Activated T-helper 17 cell treated with anti-CD3 and anti-CD28 coated beads, Interleukin-2, amount 50 U/mL, for 72 hours (primary cell): Measurements from ENCODE around the gene MPLKIP. TPM values are rescaled to one million over a fixed set of nuclear protein-coding genes. Genes with fewer than 3 reads are reported as not detected.
A peak's percentile ranks its signal among the peaks of the same experiment; 100 is the strongest.
"Not testable (repeated sequence)": the region's sequence is repeated elsewhere in the genome, so short reads cannot be mapped to it uniquely, and the experiment has no call there.

Experiments
- ATAC-seq: fragments of 150-1000 bp; cut with Tn5 transposase; replicated peaks from 2 replicates; pipeline ENCODE4 v1.10.0; 2021; ENCODE audit warnings: mild to moderate bottlenecking, moderate library complexity
- H3K27ac Mint-ChIP-seq: one replicate; pipeline ENCODE4 v1.8.0; 2022; ENCODE audit warnings: mixed read lengths
- H3K27me3 Mint-ChIP-seq: one replicate; pipeline ENCODE4 v1.8.0; 2022; ENCODE audit warnings: mixed read lengths
- H3K36me3 Mint-ChIP-seq: one replicate; pipeline ENCODE4 v1.8.0; 2022; ENCODE audit warnings: low read depth, mild to moderate bottlenecking, mixed read lengths
- H3K4me1 Mint-ChIP-seq: one replicate; pipeline ENCODE4 v1.8.0; 2022; ENCODE audit warnings: mixed read lengths
- H3K4me3 Mint-ChIP-seq: one replicate; pipeline ENCODE4 v1.8.0; 2022; ENCODE audit warnings: mild to moderate bottlenecking, mixed read lengths
- H3K9me3 Mint-ChIP-seq: one replicate; pipeline ENCODE4 v1.8.0; 2022; ENCODE audit warnings: mixed read lengths
- total RNA-seq, 2 donors: library from RNA; stranded (reverse); gene quantifications; one replicate each; pipeline ENCODE4 v1.2.3, GENCODE V29; 2022

The MPLKIP gene
- total RNA-seq = 10 to 100 TPM; 27.6 to 36.5 TPM

DNA sequence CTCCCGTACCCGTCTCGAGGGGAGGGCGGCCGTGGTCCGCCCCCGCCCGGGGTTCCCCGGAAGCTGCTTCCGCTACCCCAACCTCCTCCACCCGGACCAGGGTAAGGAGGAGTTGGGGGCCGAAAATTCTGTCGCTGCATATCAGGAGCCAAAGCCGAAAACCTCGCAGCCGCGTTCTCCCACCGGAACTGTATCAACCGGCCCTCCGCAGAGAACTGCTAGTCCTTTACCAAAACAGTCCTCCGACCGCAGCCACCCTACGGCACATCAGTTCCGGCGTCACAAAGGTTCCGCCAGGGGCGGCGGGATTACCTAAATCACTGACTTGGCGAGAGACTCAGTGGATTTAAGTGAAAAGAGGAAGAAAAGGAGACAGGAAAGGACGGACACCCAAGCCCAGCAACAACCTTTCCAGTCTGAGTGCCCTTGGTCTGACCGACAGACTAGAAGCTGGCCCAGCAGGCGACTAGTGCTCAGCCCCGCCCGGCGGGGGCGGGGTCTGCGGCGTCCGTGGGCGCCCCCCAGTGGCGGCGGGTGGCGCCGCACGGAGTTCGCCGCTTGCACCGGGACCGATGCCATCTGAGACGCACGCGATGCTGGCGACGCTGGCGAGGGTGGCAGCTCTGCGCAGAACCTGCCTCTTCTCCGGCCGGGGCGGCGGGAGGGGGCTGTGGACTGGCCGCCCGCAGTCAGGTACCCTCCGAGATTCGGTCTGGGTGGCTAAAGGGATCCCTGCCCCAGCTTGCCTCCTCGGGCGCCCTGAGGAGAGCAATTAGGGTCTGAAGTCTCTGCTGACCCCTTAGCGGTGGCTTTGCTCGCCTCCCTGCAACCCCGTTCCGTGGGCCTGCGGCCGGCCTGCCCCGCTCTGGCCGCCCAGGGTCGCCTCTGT, at the start of gene MPLKIP, which contains the start of gene SUGCT:
Gene MPLKIP, minus strand, starts transcription at position 195 of the 889 bp plus-strand sequence. Its CDS starts 55 bp downstream, at position 140.
Gene SUGCT, plus strand, starts transcription at position 578 of the 889 bp plus-strand sequence.
- peaks cover 20% of the 10 kb centered on the region for H3K36me3 Mint-ChIP-seq
- H3K9me3 Mint-ChIP-seq = no peaks in the 10 kb centered on the region
- H3K4me1 Mint-ChIP-seq = peaks cover 13% of the 10 kb centered on the region
- H3K27me3 Mint-ChIP-seq = no peaks in the 10 kb centered on the region
- peak within 1 kb of the TSS; percentile 92 for H3K27ac Mint-ChIP-seq
- H3K4me3 Mint-ChIP-seq = peak within 1 kb of the TSS; percentile 86
- peak; percentile 91 for ATAC-seq

- H3K4me3 Mint-ChIP-seq = no peak overlapping the region
- no peaks in the 10 kb centered on the region for H3K9me3 Mint-ChIP-seq
- no peaks in the 10 kb centered on the region for H3K4me1 Mint-ChIP-seq
Observed at GRCh38 chr7:40182452-40182851, 48.0 kb upstream of the MPLKIP start.

GRCh38 chr7:40177071-40177470, 42.6 kb upstream of the MPLKIP start:
- Mint-ChIP-seq H3K27ac (no peak overlapping the region), H3K36me3 (no peaks in the 10 kb centered on the region), H3K27me3 (no peaks in the 10 kb centered on the region), H3K4me3 (no peak overlapping the region), H3K9me3 (no peaks in the 10 kb centered on the region), H3K4me1 (no peaks in the 10 kb centered on the region)
- no peak for ATAC-seq

More at GRCh38 chr7:40182452-40182851, 48.0 kb upstream of the MPLKIP start:
- Mint-ChIP-seq H3K27ac (no peak overlapping the region), H3K27me3 (no peaks in the 10 kb centered on the region), H3K36me3 (no peaks in the 10 kb centered on the region)
- ATAC-seq = no peak

GRCh38 chr7:40175725-40176510, 41.5 kb upstream of the MPLKIP start:
- Mint-ChIP-seq H3K36me3 (no peaks in the 10 kb centered on the region), H3K27me3 (no peaks in the 10 kb centered on the region), H3K4me3 (no peak overlapping the region), H3K9me3 (no peaks in the 10 kb centered on the region), H3K4me1 (no peaks in the 10 kb centered on the region), H3K27ac (no peak overlapping the region)
- no peak for ATAC-seq

DNA sequence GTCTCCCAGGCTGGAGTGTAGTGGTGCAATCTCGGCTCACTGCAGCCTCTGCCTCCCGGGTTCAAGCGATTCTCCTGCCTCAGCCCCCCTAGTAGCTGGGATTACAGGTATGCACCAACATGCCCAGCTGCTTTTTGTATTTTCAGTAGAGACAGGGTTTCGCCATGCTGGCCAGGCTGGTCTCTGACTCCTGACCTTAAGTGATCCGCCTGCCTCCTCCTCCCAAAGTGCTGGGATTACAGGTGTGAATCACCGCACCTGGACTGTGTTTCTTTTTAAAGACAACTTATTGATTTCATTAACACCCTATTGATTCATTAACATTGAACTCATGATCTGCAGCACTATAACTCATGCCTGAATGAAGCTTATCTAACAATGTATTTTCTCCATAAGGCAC, 40.8 kb upstream of the MPLKIP start:
- H3K4me3 Mint-ChIP-seq, H3K27me3 Mint-ChIP-seq, H3K9me3 Mint-ChIP-seq, H3K27ac Mint-ChIP-seq, ATAC-seq, H3K4me1 Mint-ChIP-seq, H3K36me3 Mint-ChIP-seq: not testable (repeated sequence)

DNA sequence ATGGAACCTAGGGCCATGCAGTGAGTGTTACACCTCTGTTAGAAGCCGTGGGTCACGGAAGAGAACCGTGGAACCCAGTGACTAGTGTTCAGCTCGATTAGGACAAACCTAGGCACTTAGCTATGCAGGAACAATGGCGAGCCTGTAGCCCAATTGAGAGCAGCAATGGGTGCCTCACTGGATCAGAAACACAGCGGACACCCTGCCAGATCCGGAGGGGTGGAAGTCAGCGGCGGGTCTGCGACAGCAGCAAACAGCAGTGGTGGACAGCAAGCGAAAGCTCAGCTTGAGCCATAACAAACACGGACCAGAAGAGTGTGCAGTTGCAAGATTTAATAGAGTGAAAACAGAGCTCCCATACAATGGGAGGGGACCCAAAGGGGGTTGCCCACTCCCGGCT, 38.7 kb upstream of the MPLKIP start:
- not testable (repeated sequence) for H3K27ac Mint-ChIP-seq, H3K4me3 Mint-ChIP-seq, H3K36me3 Mint-ChIP-seq, H3K4me1 Mint-ChIP-seq, H3K9me3 Mint-ChIP-seq, H3K27me3 Mint-ChIP-seq, ATAC-seq

- H3K9me3 Mint-ChIP-seq, H3K4me1 Mint-ChIP-seq, H3K4me3 Mint-ChIP-seq, H3K27me3 Mint-ChIP-seq, ATAC-seq, H3K36me3 Mint-ChIP-seq, H3K27ac Mint-ChIP-seq: not testable (repeated sequence)
Observed at GRCh38 chr7:40168266-40168665, 33.8 kb upstream of the MPLKIP start.

GRCh38 chr7:40167291-40167690, 32.9 kb upstream of the MPLKIP start:
- H3K36me3 Mint-ChIP-seq = no peaks in the 10 kb centered on the region
- no peaks in the 10 kb centered on the region for H3K9me3 Mint-ChIP-seq
- H3K4me3 Mint-ChIP-seq = no peak overlapping the region
- no peaks in the 10 kb centered on the region for H3K27me3 Mint-ChIP-seq
- no peak for ATAC-seq
- no peak overlapping the region for H3K27ac Mint-ChIP-seq
- H3K4me1 Mint-ChIP-seq = no peaks in the 10 kb centered on the region

DNA sequence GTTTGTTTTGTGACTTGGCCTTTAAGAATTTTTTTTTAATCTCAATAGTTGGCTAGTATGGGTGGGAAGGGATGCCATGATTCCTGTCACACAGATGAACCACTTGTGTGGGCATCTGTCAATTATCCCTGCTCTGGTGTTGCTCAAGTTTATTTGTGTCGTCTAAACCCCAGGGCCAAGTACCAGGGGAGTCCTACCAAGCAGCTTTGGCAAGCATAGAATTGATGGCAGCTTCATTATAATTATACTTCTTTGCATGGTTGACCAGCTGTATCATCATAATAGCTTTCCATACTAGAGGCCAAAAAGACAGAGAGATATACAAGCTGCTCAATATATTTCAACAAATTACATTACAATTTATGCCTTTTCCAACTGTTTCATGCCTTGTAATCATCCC, 30.8 kb upstream of the MPLKIP start:
- H3K9me3 Mint-ChIP-seq = no peaks in the 10 kb centered on the region
- no peak overlapping the region for H3K4me3 Mint-ChIP-seq
- H3K36me3 Mint-ChIP-seq = no peaks in the 10 kb centered on the region
- no peak for ATAC-seq
- no peak overlapping the region for H3K27ac Mint-ChIP-seq
- no peaks in the 10 kb centered on the region for H3K27me3 Mint-ChIP-seq
- H3K4me1 Mint-ChIP-seq = no peaks in the 10 kb centered on the region

DNA sequence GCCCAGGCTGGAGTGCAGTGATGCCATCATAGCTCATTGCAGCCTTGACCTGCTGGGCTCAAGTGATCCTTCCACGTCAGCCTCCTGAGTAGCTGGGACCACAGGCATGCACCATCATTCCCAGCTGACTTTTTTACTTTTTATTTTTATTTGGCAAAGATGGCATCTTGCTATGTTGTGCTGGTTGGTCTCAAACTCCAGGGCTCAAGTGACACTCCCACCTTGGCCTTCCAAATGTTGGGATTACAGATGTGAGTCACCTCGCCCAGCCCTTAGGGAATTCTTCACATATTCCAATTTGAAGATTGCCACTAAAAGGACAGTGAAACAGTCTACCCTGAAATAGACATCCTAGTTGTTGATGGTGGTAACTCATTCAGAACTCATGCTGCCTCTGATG, 28.1 kb upstream of the MPLKIP start:
- Mint-ChIP-seq H3K36me3 (no peaks in the 10 kb centered on the region), H3K9me3 (no peaks in the 10 kb centered on the region), H3K4me1 (no peaks in the 10 kb centered on the region), H3K27ac (no peak overlapping the region), H3K4me3 (no peak overlapping the region), H3K27me3 (no peaks in the 10 kb centered on the region)
- ATAC-seq = no peak

GRCh38 chr7:40156988-40157387, 22.6 kb upstream of the MPLKIP start:
- Mint-ChIP-seq H3K4me3 (no peak overlapping the region), H3K27me3 (no peaks in the 10 kb centered on the region), H3K4me1 (no peaks in the 10 kb centered on the region), H3K9me3 (no peaks in the 10 kb centered on the region), H3K27ac (no peak overlapping the region), H3K36me3 (no peaks in the 10 kb centered on the region)
- ATAC-seq = no peak

DNA sequence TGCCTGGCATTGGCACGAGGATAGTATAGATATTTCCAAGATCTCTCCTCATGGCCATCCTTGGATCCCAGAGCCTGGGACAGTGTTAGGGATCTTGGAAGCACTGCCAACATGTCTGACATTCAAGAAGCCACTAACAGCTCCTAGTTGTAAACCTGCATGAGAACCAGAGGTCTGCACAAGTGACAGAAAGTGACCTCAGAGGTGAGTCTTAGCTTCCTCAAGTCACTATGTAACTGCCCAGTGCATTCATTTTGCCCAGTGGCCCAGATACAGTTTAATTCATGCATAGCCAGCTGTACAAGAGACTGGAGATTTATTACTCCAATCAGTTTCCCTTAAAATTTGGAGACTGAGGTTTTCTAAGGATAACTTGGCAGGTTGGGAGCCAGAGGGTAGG, 17.1 kb upstream of the MPLKIP start:
- Mint-ChIP-seq H3K4me1 (no peaks in the 10 kb centered on the region), H3K36me3 (no peaks in the 10 kb centered on the region), H3K9me3 (no peaks in the 10 kb centered on the region), H3K27me3 (peaks cover 12% of the 10 kb centered on the region), H3K27ac (no peak overlapping the region), H3K4me3 (no peak overlapping the region)
- ATAC-seq = no peak

DNA sequence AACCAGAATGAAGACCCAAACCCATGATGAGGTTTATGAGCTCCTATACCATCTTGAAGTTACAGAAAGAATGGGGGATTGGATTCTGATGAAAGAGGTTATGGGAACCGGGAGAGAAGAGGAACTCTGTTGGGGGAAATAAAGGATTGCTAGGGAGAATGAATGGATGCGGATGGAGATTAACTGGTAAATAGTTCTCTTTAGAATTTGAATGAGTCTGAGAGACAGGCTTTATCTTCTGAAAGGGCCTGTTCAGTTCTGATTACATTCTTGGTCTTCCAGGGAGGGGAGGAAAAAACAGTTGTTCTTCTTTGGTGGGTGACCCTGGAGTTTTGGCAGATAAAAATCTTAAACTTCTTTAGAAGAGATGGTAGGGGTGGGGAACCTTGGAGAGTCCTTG, 14.2 kb upstream of the MPLKIP start:
- H3K4me1 Mint-ChIP-seq = no peaks in the 10 kb centered on the region
- no peaks in the 10 kb centered on the region for H3K9me3 Mint-ChIP-seq
- H3K27ac Mint-ChIP-seq = no peak overlapping the region
- no peaks in the 10 kb centered on the region for H3K36me3 Mint-ChIP-seq
- no peak for ATAC-seq
- H3K27me3 Mint-ChIP-seq = peaks cover 13% of the 10 kb centered on the region
- no peak overlapping the region for H3K4me3 Mint-ChIP-seq

- peaks cover 16% of the 10 kb centered on the region for H3K27me3 Mint-ChIP-seq
- not testable (repeated sequence) for H3K27ac Mint-ChIP-seq, H3K36me3 Mint-ChIP-seq, H3K4me1 Mint-ChIP-seq, H3K4me3 Mint-ChIP-seq, ATAC-seq, H3K9me3 Mint-ChIP-seq
Observed at GRCh38 chr7:40148247-40148580, 13.8 kb upstream of the MPLKIP start.
